HepG2 (cell line): ENCODE data around the gene CLCC1. TPM values are rescaled to one million over a fixed set of nuclear protein-coding genes. Genes with fewer than 3 reads are reported as not detected.
A peak's percentile ranks its signal among the peaks of the same experiment; 100 is the strongest.

Experiments
- AGO2 ChIP-seq: fragments of 200-400 bp; formaldehyde crosslinking; optimal IDR thresholded peaks from 2 replicates; pipeline ENCODE3; 2017; ENCODE audit warnings: mild to moderate bottlenecking, low read depth, low read length, moderate library complexity
- ATF7 ChIP-seq, 2 experiments: fragments of 450-650 bp in 1 of 2; sonication (generic) in 1 of 2; formaldehyde crosslinking in 1 of 2; IDR thresholded peaks; 2 replicates each; pipeline versions ENCODE4 v1.4.0 to v1.6.1; 2016 to 2020; ENCODE audit warnings: antibody characterized with exemption in 1 of 2, mild to moderate bottlenecking in 1 of 2, missing genetic modification reagents in 1 of 2
- EZH2 ChIP-seq: conservative IDR thresholded peaks from 2 replicates; pipeline ENCODE4 v1.6.1; 2012; ENCODE audit warnings: mild to moderate bottlenecking, low read depth, low read length, moderate library complexity
- KDM3A ChIP-seq: IDR thresholded peaks from 2 replicates; pipeline ENCODE4 v1.6.1; 2018; ENCODE audit warnings: low read depth, missing compliant biosample characterization
- KLF15 ChIP-seq: sonication (generic); formaldehyde crosslinking; IDR thresholded peaks from 2 replicates; pipeline ENCODE4 v1.8.1; 2023; ENCODE audit warnings: borderline replicate concordance, mild to moderate bottlenecking, inconsistent platforms, missing genetic modification reagents, mixed read lengths
- MAFF ChIP-seq: IDR thresholded peaks from 2 replicates; pipeline ENCODE4 v1.6.1; 2011; ENCODE audit warnings: low read depth, low read length, improper control_type of control experiment
- MXD4 ChIP-seq: IDR thresholded peaks from 2 replicates; pipeline ENCODE4 v1.6.1; 2016; ENCODE audit warnings: mild to moderate bottlenecking, missing biosample characterization, missing genetic modification reagents
- NKX3-1 ChIP-seq: sonication (generic); formaldehyde crosslinking; IDR thresholded peaks from 2 replicates; pipeline ENCODE4 v1.5.0; 2020; ENCODE audit warnings: missing genetic modification reagents
- PCBP1 ChIP-seq: fragments of 200-400 bp; formaldehyde crosslinking; IDR thresholded peaks from 2 replicates; pipeline ENCODE4 v1.6.1; 2017; ENCODE audit warnings: mild to moderate bottlenecking, low read depth, low read length, borderline replicate concordance
- POGZ ChIP-seq: sonication (generic); formaldehyde crosslinking; IDR thresholded peaks from 2 replicates; pipeline ENCODE4 v1.4.0; 2020; ENCODE audit warnings: mild to moderate bottlenecking, missing genetic modification reagents
- RBM22 ChIP-seq: fragments of 200-400 bp; formaldehyde crosslinking; optimal IDR thresholded peaks from 2 replicates; pipeline ENCODE3; 2017; ENCODE audit warnings: mild to moderate bottlenecking, low read length, moderate library complexity
- RCOR2 ChIP-seq: IDR thresholded peaks from 2 replicates; pipeline ENCODE4 v1.6.1; 2016; ENCODE audit warnings: missing biosample characterization, missing genetic modification reagents
- RFXAP ChIP-seq: sonication (generic); formaldehyde crosslinking; IDR thresholded peaks from 2 replicates; pipeline ENCODE4 v1.4.0; 2020; ENCODE audit warnings: missing genetic modification reagents, borderline replicate concordance
- TCF12 ChIP-seq, 2 experiments: fragments of 450-650 bp in 1 of 2; sonication (generic) in 1 of 2; formaldehyde crosslinking in 1 of 2; IDR thresholded peaks; 2 replicates each; pipeline versions ENCODE4 v1.6.1 to v1.8.0; 2017 to 2022; ENCODE audit warnings: antibody characterized with exemption in 1 of 2, mild to moderate bottlenecking in 1 of 2, missing genetic modification reagents in 1 of 2, moderate library complexity in 1 of 2
- ZBTB1 ChIP-seq: sonication (generic); formaldehyde crosslinking; IDR thresholded peaks from 2 replicates; pipeline ENCODE4 v1.4.0; 2020; ENCODE audit warnings: missing genetic modification reagents, borderline replicate concordance
- ZC3H4 ChIP-seq: sonication (generic); formaldehyde crosslinking; IDR thresholded peaks from 2 replicates; pipeline ENCODE4 v1.4.0; 2020; ENCODE audit warnings: missing genetic modification reagents, borderline replicate concordance
- ZNF160 ChIP-seq: sonication (generic); formaldehyde crosslinking; IDR thresholded peaks from 2 replicates; pipeline ENCODE4 v1.8.0; 2022; ENCODE audit warnings: mild to moderate bottlenecking, inconsistent platforms, missing genetic modification reagents
- ZNF354B ChIP-seq: sonication (generic); formaldehyde crosslinking; IDR thresholded peaks from 2 replicates; pipeline ENCODE4 v1.8.0; 2022; ENCODE audit warnings: mild to moderate bottlenecking, missing genetic modification reagents
- ZNF468 ChIP-seq: sonication (generic); formaldehyde crosslinking; IDR thresholded peaks from 2 replicates; pipeline ENCODE4 v1.8.0; 2022; ENCODE audit warnings: mild to moderate bottlenecking, moderate library complexity, missing genetic modification reagents
- ZNF605 ChIP-seq: sonication (generic); formaldehyde crosslinking; IDR thresholded peaks from 2 replicates; pipeline ENCODE4 v1.8.0; 2022; ENCODE audit warnings: mild to moderate bottlenecking, missing genetic modification reagents
- ZNF879 ChIP-seq: sonication (generic); formaldehyde crosslinking; IDR thresholded peaks from 2 replicates; pipeline ENCODE4 v1.8.1; 2023; ENCODE audit warnings: missing genetic modification reagents
- polyA plus RNA-seq, 8 experiments: library from polyadenylated mRNA; depleted of rRNA in 3 of 8; stranded (reverse) in 7 of 8; unstranded in 1 of 8; fragments of >200 nt; fragmentation: Illumina TruSeq in 4 of 8; extraction: Trizol in 4 of 8; gene quantifications; 2 replicates each; pipeline versions ENCODE4 v1.2.1 to v1.2.3, GENCODE V29; 2011 to 2016; ENCODE audit warnings: low read depth in 4 of 8, missing spikeins in 1 of 8, mixed read lengths in 1 of 8; ENCODE audit not compliant: insufficient read depth in 1 of 8
- total RNA-seq, 5 experiments: library from RNA; depleted of rRNA; stranded (reverse); fragments of >200 nt; fragmentation: Illumina TruSeq; extraction: Trizol; gene quantifications; 2 replicates each; pipeline ENCODE4 v1.2.3, GENCODE V29; 2016; ENCODE audit warnings: low read depth in 1 of 5
- TF ChIP-seq, protein P1 (sequence below): sonication (generic); formaldehyde crosslinking; IDR thresholded peaks from 2 replicates; pipeline ENCODE4 v1.5.1; 2020; ENCODE audit warnings: mild to moderate bottlenecking, missing genetic modification reagents, moderate library complexity
- TF ChIP-seq, protein P2 (sequence below): IDR thresholded peaks from 2 replicates; pipeline ENCODE4 v1.6.1; 2016; ENCODE audit warnings: mild to moderate bottlenecking
- TF ChIP-seq, protein P3 (sequence below): sonication (generic); formaldehyde crosslinking; IDR thresholded peaks from 2 replicates; pipeline ENCODE4 v1.8.1; 2022; ENCODE audit warnings: mild to moderate bottlenecking, missing genetic modification reagents

The CLCC1 gene
- total and polyA plus RNA-seq, 2 of the 13 experiments (the other 11 are each of a cell fraction or from before 2014, with no cell fraction given), result 16.0 to 25.8 TPM

DNA sequence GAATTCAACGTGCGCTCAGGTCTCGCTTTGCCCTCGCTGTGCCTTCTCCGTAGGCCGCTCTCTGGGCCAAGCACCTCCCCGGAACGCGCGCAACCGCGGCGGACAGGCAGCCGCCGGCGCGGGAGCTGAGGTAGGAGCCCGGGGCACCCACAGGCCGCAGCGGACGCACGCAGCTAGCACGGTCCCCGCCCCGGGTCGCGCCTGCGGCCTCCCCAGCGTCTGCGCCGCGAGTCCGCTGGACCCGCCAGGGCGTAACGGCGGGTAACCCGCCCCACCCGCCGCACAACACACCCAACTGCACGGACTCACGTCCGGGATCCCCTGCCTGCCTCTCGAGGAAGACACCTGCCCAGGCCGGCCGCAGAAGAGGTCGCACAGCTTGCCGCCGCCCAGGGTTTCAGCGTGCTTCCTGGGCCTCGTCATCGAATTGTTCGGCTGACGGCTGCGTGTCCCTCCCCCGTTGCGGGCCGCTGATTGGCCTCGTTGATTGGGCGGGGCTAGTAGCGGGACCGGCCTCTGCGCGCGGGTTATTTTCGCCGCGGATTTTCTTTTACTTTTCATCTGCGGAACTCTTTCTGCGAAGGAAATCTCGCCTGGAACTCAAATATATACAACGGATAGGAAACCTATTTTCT, at the start of gene CLCC1 (continued):
- TF ChIP-seq POGZ, result peak; percentile 82
- TF ChIP-seq ZNF605 (CRISPR knock-in tag), result 0 out of 2 replicates have a peak, but pooled peaks have one; percentile 59
- TF ChIP-seq NKX3-1 (CRISPR knock-in tag), result peak; percentile 60; the same call in 1 of the 2 replicates
- no peak for TF ChIP-seq TCF12 (IDR thresholded peaks at IDR 0.05)
- TF ChIP-seq TCF12 (CRISPR knock-in tag; IDR thresholded peaks at IDR 0.05), result no peak
- TF ChIP-seq, protein P1, sequence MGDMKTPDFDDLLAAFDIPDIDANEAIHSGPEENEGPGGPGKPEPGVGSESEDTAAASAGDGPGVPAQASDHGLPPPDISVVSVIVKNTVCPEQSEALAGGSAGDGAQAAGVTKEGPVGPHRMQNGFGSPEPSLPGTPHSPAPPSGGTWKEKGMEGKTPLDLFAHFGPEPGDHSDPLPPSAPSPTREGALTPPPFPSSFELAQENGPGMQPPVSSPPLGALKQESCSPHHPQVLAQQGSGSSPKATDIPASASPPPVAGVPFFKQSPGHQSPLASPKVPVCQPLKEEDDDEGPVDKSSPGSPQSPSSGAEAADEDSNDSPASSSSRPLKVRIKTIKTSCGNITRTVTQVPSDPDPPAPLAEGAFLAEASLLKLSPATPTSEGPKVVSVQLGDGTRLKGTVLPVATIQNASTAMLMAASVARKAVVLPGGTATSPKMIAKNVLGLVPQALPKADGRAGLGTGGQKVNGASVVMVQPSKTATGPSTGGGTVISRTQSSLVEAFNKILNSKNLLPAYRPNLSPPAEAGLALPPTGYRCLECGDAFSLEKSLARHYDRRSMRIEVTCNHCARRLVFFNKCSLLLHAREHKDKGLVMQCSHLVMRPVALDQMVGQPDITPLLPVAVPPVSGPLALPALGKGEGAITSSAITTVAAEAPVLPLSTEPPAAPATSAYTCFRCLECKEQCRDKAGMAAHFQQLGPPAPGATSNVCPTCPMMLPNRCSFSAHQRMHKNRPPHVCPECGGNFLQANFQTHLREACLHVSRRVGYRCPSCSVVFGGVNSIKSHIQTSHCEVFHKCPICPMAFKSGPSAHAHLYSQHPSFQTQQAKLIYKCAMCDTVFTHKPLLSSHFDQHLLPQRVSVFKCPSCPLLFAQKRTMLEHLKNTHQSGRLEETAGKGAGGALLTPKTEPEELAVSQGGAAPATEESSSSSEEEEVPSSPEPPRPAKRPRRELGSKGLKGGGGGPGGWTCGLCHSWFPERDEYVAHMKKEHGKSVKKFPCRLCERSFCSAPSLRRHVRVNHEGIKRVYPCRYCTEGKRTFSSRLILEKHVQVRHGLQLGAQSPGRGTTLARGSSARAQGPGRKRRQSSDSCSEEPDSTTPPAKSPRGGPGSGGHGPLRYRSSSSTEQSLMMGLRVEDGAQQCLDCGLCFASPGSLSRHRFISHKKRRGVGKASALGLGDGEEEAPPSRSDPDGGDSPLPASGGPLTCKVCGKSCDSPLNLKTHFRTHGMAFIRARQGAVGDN (CRISPR knock-in tag), result peak; percentile 98
- peak; percentile 56; the same call in 1 of the 2 replicates for TF ChIP-seq ZC3H4 (CRISPR knock-in tag)
- TF ChIP-seq KDM3A (CRISPR knock-in tag), result peak; percentile 51; the same call in 1 of the 2 replicates
- no peak for TF ChIP-seq RFXAP (CRISPR knock-in tag)
- TF ChIP-seq, protein P2, sequence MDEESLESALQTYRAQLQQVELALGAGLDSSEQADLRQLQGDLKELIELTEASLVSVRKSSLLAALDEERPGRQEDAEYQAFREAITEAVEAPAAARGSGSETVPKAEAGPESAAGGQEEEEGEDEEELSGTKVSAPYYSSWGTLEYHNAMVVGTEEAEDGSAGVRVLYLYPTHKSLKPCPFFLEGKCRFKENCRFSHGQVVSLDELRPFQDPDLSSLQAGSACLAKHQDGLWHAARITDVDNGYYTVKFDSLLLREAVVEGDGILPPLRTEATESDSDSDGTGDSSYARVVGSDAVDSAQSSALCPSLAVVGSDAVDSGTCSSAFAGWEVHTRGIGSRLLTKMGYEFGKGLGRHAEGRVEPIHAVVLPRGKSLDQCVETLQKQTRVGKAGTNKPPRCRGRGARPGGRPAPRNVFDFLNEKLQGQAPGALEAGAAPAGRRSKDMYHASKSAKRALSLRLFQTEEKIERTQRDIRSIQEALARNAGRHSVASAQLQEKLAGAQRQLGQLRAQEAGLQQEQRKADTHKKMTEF (CRISPR knock-in tag), result peak; percentile 72
- TF ChIP-seq ZNF354B (CRISPR knock-in tag), result peak; percentile 67; the same call in 1 of the 2 replicates
- TF ChIP-seq ZNF160 (CRISPR knock-in tag), result peak; percentile 64; the same call in 1 of the 2 replicates
- TF ChIP-seq RCOR2 (CRISPR knock-in tag), result no peak
- peak; percentile 81 for TF ChIP-seq AGO2
- TF ChIP-seq ZNF879 (CRISPR knock-in tag), result peak; percentile 85; the same call in 1 of the 2 replicates
- no peak for TF ChIP-seq PCBP1
- TF ChIP-seq ZNF468, result no peak
- TF ChIP-seq MXD4 (CRISPR knock-in tag), result peak; percentile 83
- TF ChIP-seq ZBTB1 (CRISPR knock-in tag), result peak; percentile 23; the same call in 1 of the 2 replicates
- TF ChIP-seq, protein P3, sequence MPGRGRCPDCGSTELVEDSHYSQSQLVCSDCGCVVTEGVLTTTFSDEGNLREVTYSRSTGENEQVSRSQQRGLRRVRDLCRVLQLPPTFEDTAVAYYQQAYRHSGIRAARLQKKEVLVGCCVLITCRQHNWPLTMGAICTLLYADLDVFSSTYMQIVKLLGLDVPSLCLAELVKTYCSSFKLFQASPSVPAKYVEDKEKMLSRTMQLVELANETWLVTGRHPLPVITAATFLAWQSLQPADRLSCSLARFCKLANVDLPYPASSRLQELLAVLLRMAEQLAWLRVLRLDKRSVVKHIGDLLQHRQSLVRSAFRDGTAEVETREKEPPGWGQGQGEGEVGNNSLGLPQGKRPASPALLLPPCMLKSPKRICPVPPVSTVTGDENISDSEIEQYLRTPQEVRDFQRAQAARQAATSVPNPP (CRISPR knock-in tag), result 0 out of 2 replicates have a peak, but pooled peaks have one; percentile 53
- TF ChIP-seq EZH2, result no peak
- TF ChIP-seq RBM22, result no peak
- TF ChIP-seq ATF7 (IDR thresholded peaks at IDR 0.05), result no peak
- peak; percentile 48; the same call in 1 of the 2 replicates for TF ChIP-seq ATF7 (CRISPR knock-in tag; IDR thresholded peaks at IDR 0.05)
- no peak; the same call in 1 of the 2 replicates for TF ChIP-seq KLF15 (CRISPR knock-in tag)
- TF ChIP-seq MAFF, result no peak
